Measurements from ENCODE around the gene SLC9A8.

The SLC9A8 gene

GRCh38 chr20:49908258-49908565 is 95.6 kb downstream of the SLC9A8 start:
- H3K4me3 ChIP-seq (ENCODE audit: low read depth in 1 of 2, low read length in 2 of 2), result no peak overlapping the region
- H3K9ac ChIP-seq (ENCODE audit: low read length), result no peak overlapping the region
- no peak overlapping the region for H3K27ac ChIP-seq (ENCODE audit: low read depth, low read length)
- peaks cover under 1% of the 10 kb centered on the region for H3K4me1 ChIP-seq (ENCODE audit: insufficient read depth, low read length)
- H3K36me3 ChIP-seq (ENCODE audit: insufficient read depth, low read length), result peaks cover 46% of the 10 kb centered on the region
- no peaks in the 10 kb centered on the region for H3K27me3 ChIP-seq (ENCODE audit: control insufficient read depth in 1 of 2, insufficient read depth in 2 of 2, low read length in 2 of 2)
- H3K9me3 ChIP-seq (ENCODE audit: low read length), result no peaks in the 10 kb centered on the region

- Histone ChIP-seq H3K27ac (ENCODE audit: low read depth, low read length) (no peak overlapping the region), H3K9ac (ENCODE audit: low read length) (no peak overlapping the region), H3K4me1 (ENCODE audit: insufficient read depth, low read length) (peaks cover 15% of the 10 kb centered on the region), H3K4me3 (ENCODE audit: low read depth in 1 of 2, low read length in 2 of 2) (no peak overlapping the region), H3K36me3 (ENCODE audit: insufficient read depth, low read length) (peaks cover 34% of the 10 kb centered on the region), H3K27me3 (ENCODE audit: control insufficient read depth in 1 of 2, insufficient read depth in 2 of 2, low read length in 2 of 2) (no peaks in the 10 kb centered on the region), H3K9me3 (ENCODE audit: low read length) (no peaks in the 10 kb centered on the region)
Observed at GRCh38 chr20:49909499-49910339, 97.1 kb downstream of the SLC9A8 start.

GRCh38 chr20:49910340-49910706 is 97.7 kb downstream of the SLC9A8 start:
- Histone ChIP-seq H3K9me3 (ENCODE audit: low read length) (no peaks in the 10 kb centered on the region), H3K27me3 (ENCODE audit: control insufficient read depth in 1 of 2, insufficient read depth in 2 of 2, low read length in 2 of 2) (no peaks in the 10 kb centered on the region), H3K4me3 (ENCODE audit: low read depth in 1 of 2, low read length in 2 of 2) (no peak overlapping the region), H3K36me3 (ENCODE audit: insufficient read depth, low read length) (peaks cover 28% of the 10 kb centered on the region), H3K27ac (ENCODE audit: low read depth, low read length) (no peak overlapping the region), H3K9ac (ENCODE audit: low read length) (no peak overlapping the region), H3K4me1 (ENCODE audit: insufficient read depth, low read length) (peaks cover 16% of the 10 kb centered on the region)

GRCh38 chr20:49913399-49914047 is 100.9 kb downstream of the SLC9A8 start:
- H3K9me3 ChIP-seq (ENCODE audit: low read length), result no peaks in the 10 kb centered on the region
- no peak overlapping the region for H3K9ac ChIP-seq (ENCODE audit: low read length)
- peaks cover 5% of the 10 kb centered on the region for H3K36me3 ChIP-seq (ENCODE audit: insufficient read depth, low read length)
- H3K4me1 ChIP-seq (ENCODE audit: insufficient read depth, low read length), result peaks cover 19% of the 10 kb centered on the region
- H3K27ac ChIP-seq (ENCODE audit: low read depth, low read length), result no peak overlapping the region
- no peaks in the 10 kb centered on the region for H3K27me3 ChIP-seq (ENCODE audit: control insufficient read depth in 1 of 2, insufficient read depth in 2 of 2, low read length in 2 of 2)
- peak overlapping the region in 1 of 2 donors; percentile 100 for H3K4me3 ChIP-seq (ENCODE audit: low read depth in 1 of 2, low read length in 2 of 2)

- Histone ChIP-seq H3K4me1 (ENCODE audit: insufficient read depth, low read length) (peaks cover 19% of the 10 kb centered on the region), H3K36me3 (ENCODE audit: insufficient read depth, low read length) (peaks cover 4% of the 10 kb centered on the region), H3K9me3 (ENCODE audit: low read length) (no peaks in the 10 kb centered on the region), H3K27ac (ENCODE audit: low read depth, low read length) (peak overlapping the region; percentile 100), H3K4me3 (ENCODE audit: low read depth in 1 of 2, low read length in 2 of 2) (peak overlapping the region; percentile 100), H3K27me3 (ENCODE audit: control insufficient read depth in 1 of 2, insufficient read depth in 2 of 2, low read length in 2 of 2) (no peaks in the 10 kb centered on the region), H3K9ac (ENCODE audit: low read length) (peak overlapping the region; percentile 75)
Observed at GRCh38 chr20:49914310-49915117, 101.9 kb downstream of the SLC9A8 start.

DNA sequence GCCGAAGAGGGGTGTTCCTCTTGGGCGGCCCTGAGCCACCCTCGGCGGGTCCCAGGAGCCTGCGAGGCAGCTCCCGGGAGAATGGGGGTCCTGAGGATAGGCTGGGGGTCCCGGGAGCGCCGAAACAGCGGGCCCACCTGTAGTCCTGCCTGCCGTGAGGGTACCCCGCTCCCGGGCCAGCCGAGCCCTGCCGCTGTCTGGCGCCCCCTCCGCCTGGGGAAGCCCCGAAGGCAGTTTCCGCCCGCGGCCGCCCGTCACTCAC is 102.4 kb downstream of the SLC9A8 start:
- Histone ChIP-seq H3K27ac (ENCODE audit: low read depth, low read length) (peak overlapping the region; percentile 100), H3K4me1 (ENCODE audit: insufficient read depth, low read length) (peaks cover 19% of the 10 kb centered on the region)

GRCh38 chr20:49915380-49916145 is 102.9 kb downstream of the SLC9A8 start, which contains the start of gene SPATA2:
Gene SPATA2 (minus strand): TSS chr20:49915529. CDS start chr20:49908490, 7,039 bp downstream.
- H3K9me3 ChIP-seq (ENCODE audit: low read length), result no peaks in the 10 kb centered on the region
- H3K4me1 ChIP-seq (ENCODE audit: insufficient read depth, low read length), result peaks cover 19% of the 10 kb centered on the region
- H3K4me3 ChIP-seq (ENCODE audit: low read depth in 1 of 2, low read length in 2 of 2), result peak within 1 kb of the TSS; percentile 100
- H3K27ac ChIP-seq (ENCODE audit: low read depth, low read length), result peak within 1 kb of the TSS; percentile 100
- H3K9ac ChIP-seq (ENCODE audit: low read length), result peak within 1 kb of the TSS; percentile 75
- no peaks in the 10 kb centered on the region for H3K27me3 ChIP-seq (ENCODE audit: control insufficient read depth in 1 of 2, insufficient read depth in 2 of 2, low read length in 2 of 2)
- no peaks in the 10 kb centered on the region for H3K36me3 ChIP-seq (ENCODE audit: insufficient read depth, low read length)

More for the DNA sequence above, 102.4 kb downstream of the SLC9A8 start:
- Histone ChIP-seq H3K27me3 (ENCODE audit: control insufficient read depth in 1 of 2, insufficient read depth in 2 of 2, low read length in 2 of 2) (no peaks in the 10 kb centered on the region), H3K9me3 (ENCODE audit: low read length) (no peaks in the 10 kb centered on the region), H3K4me3 (ENCODE audit: low read depth in 1 of 2, low read length in 2 of 2) (peak overlapping the region; percentile 100), H3K36me3 (ENCODE audit: insufficient read depth, low read length) (peaks cover 2% of the 10 kb centered on the region), H3K9ac (ENCODE audit: low read length) (peak overlapping the region; percentile 75)

DNA sequence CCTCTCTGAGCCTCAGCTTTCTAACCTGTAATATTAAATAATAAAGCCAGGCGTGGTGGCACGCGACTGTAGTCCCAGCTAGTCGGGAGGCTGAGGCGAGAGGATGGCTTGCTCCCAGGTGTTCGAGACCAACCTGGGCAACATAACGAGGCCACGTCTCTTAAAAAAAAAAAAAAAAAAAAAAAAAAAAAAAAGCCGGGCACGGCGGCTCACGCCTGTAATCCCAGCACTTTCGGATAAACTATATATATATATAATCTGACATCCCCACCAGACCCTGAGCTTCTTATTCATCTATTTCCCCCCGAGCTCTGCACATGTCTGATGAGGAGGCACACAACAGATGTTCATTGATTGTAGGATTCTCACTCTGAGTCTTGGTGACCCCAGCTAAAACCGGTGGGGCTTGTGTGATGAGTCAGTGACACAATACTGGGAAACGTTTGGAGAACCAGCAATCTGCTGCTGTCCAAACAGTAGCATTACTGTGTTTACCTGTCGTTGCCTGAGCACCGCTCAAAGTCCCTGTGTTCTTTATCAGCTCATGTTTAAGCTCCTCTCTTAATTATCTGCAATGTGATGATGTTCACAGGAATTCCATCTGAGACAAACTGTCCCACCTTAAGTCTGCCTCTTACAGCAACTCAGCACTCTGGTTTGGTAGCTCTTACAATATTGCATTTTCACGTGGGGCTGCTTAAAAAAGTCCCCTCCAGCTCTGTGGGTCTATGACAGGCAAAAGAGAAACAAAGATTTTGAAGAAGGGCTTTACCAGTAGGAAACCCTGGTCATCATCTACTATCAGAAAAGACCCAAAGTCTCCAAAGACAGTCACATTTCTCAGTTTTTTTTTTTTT is 103.7 kb downstream of the SLC9A8 start:
- Histone ChIP-seq H3K9me3 (ENCODE audit: low read length) (no peaks in the 10 kb centered on the region), H3K4me1 (ENCODE audit: insufficient read depth, low read length) (peaks cover 19% of the 10 kb centered on the region), H3K9ac (ENCODE audit: low read length) (peak overlapping the region; percentile 75), H3K36me3 (ENCODE audit: insufficient read depth, low read length) (no peaks in the 10 kb centered on the region), H3K27ac (ENCODE audit: low read depth, low read length) (peak overlapping the region; percentile 100), H3K4me3 (ENCODE audit: low read depth in 1 of 2, low read length in 2 of 2) (peak overlapping the region; percentile 100), H3K27me3 (ENCODE audit: control insufficient read depth in 1 of 2, insufficient read depth in 2 of 2, low read length in 2 of 2) (no peaks in the 10 kb centered on the region)

GRCh38 chr20:49918446-49918845 is 105.8 kb downstream of the SLC9A8 start:
- Histone ChIP-seq H3K4me1 (ENCODE audit: insufficient read depth, low read length) (peaks cover 17% of the 10 kb centered on the region), H3K27me3 (ENCODE audit: control insufficient read depth in 1 of 2, insufficient read depth in 2 of 2, low read length in 2 of 2) (no peaks in the 10 kb centered on the region), H3K9me3 (ENCODE audit: low read length) (no peaks in the 10 kb centered on the region), H3K36me3 (ENCODE audit: insufficient read depth, low read length) (no peaks in the 10 kb centered on the region), H3K27ac (ENCODE audit: low read depth, low read length) (no peak overlapping the region), H3K4me3 (ENCODE audit: low read depth in 1 of 2, low read length in 2 of 2) (no peak overlapping the region), H3K9ac (ENCODE audit: low read length) (no peak overlapping the region)

DNA sequence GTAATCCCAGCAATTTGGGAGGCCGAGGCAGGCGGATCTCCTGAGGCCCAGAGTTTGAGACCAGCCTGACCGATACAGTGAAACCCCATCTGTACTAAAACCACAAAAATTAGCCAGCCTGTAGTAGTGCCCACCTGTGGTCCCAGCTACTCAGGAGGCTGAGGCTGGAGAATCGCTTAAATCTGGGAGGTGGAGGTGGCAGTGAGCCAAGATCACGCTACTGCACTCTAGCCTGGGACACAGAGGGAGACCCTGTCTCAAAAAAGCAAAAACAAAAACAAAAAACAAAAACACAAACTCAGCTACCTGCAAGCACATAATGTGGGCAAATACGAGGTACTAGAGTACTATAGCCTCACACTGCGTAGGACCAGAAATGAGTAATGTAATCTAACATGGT is 106.4 kb downstream of the SLC9A8 start:
- no peaks in the 10 kb centered on the region for H3K27me3 ChIP-seq (ENCODE audit: control insufficient read depth in 1 of 2, insufficient read depth in 2 of 2, low read length in 2 of 2)
- H3K27ac ChIP-seq (ENCODE audit: low read depth, low read length), result no peak overlapping the region
- H3K9ac ChIP-seq (ENCODE audit: low read length), result no peak overlapping the region
- peaks cover 11% of the 10 kb centered on the region for H3K4me1 ChIP-seq (ENCODE audit: insufficient read depth, low read length)
- no peak overlapping the region for H3K4me3 ChIP-seq (ENCODE audit: low read depth in 1 of 2, low read length in 2 of 2)
- H3K36me3 ChIP-seq (ENCODE audit: insufficient read depth, low read length), result no peaks in the 10 kb centered on the region
- H3K9me3 ChIP-seq (ENCODE audit: low read length), result no peaks in the 10 kb centered on the region
